DMS53 treated with DMSO at 0.1 percent for 48 hours (cell line): ENCODE results near the gene PFKL.

Source experiments
- DNase-seq: peaks from one replicate; lab custom pipeline; 2025; ENCODE audit not compliant: unreplicated experiment; lab: John Stamatoyannopoulos, UW

Gene PFKL

GRCh38 chr21:44310628-44311507 lies 11.0 kb downstream of the PFKL start:
- DNase-seq: no peak

GRCh38 chr21:44312089-44312488 lies 12.2 kb downstream of the PFKL start:
- no peak for DNase-seq

GRCh38 chr21:44312716-44313115 lies 12.9 kb downstream of the PFKL start:
- DNase-seq: no peak

GRCh38 chr21:44313451-44313850 lies 13.6 kb downstream of the PFKL start:
- DNase-seq: no peak

GRCh38 chr21:44314128-44314527 lies 14.3 kb downstream of the PFKL start:
- DNase-seq: no peak

GRCh38 chr21:44314561-44314960 lies 14.7 kb downstream of the PFKL start:
- no peak for DNase-seq

- no peak for DNase-seq
Measured at GRCh38 chr21:44315691-44316203, 15.9 kb downstream of the PFKL start.

- DNase-seq: no peak
Measured at GRCh38 chr21:44316277-44316900, 16.5 kb downstream of the PFKL start.

GRCh38 chr21:44317241-44317782 lies 17.5 kb downstream of the PFKL start:
- no peak for DNase-seq

GRCh38 chr21:44317871-44318270 lies 18.0 kb downstream of the PFKL start:
- DNase-seq: no peak

GRCh38 chr21:44318489-44319285 lies 18.8 kb downstream of the PFKL start:
- no peak for DNase-seq

- no peak for DNase-seq
Measured at GRCh38 chr21:44319407-44320065, 19.7 kb downstream of the PFKL start.

GRCh38 chr21:44320847-44321246 lies 21.0 kb downstream of the PFKL start:
- no peak for DNase-seq

GRCh38 chr21:44321846-44322450 lies 22.1 kb downstream of the PFKL start:
- no peak for DNase-seq

- DNase-seq: no peak
Measured at GRCh38 chr21:44322621-44323325, 22.9 kb downstream of the PFKL start.

- DNase-seq: no peak
Measured at GRCh38 chr21:44323591-44323990, 23.7 kb downstream of the PFKL start.

GRCh38 chr21:44324106-44324853 lies 24.4 kb downstream of the PFKL start:
- DNase-seq: no peak

GRCh38 chr21:44324854-44325107 lies 24.9 kb downstream of the PFKL start:
- no peak for DNase-seq
